HG02642 (cell line): Measurements from ENCODE around the gene RIPPLY3.

Experiments
- ATAC-seq: cut with Tn5 transposase; IDR thresholded peaks from one replicate; pipeline ENCODE4 v1.9.1; 2021; ENCODE audit warnings: mild to moderate bottlenecking; ENCODE audit not compliant: unreplicated experiment, poor library complexity

Gene RIPPLY3

GRCh38 chr21:37055271-37055855, 48.9 kb downstream of the RIPPLY3 start:
- no peak for ATAC-seq

DNA sequence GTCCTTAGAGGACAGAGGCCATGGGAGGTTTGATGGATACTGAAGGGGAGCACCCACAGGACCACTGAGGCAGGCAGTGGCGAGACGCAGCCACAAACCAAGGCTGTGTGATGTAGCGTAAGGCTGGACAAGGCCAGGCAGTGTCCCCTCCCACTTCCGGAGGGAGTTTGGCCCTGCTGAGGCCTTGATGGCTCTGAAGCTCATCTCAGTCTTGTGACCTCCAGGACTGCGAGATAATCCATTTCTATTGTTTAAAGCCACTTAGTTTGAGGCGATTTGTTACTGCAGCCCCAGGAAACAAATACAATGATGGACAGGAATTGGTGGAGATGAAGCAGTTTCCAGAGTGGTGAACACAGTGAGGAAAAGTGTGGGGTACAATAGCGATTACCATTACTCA, 51.1 kb downstream of the RIPPLY3 start:
- no peak for ATAC-seq

GRCh38 chr21:37058261-37058660, 51.8 kb downstream of the RIPPLY3 start:
- ATAC-seq: no peak

DNA sequence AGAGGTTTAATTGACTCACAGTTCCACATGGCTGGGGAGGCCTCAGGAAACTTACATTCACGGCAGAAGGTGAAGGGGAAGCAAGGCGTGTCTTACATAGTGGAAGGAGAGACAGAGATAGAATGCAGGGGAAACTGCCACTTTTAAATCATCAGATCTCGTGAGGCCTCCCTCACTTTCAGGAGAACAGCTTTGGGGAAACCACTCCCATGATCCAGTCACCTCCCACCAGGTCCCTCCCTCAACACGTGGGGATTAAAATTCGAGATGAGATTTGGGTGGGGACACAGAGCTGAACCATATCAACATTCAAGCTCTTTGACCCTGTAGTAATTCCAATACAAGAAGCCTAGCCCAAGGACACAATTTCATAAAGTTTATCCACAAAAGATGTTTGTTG, 52.7 kb downstream of the RIPPLY3 start:
- ATAC-seq: no peak

DNA sequence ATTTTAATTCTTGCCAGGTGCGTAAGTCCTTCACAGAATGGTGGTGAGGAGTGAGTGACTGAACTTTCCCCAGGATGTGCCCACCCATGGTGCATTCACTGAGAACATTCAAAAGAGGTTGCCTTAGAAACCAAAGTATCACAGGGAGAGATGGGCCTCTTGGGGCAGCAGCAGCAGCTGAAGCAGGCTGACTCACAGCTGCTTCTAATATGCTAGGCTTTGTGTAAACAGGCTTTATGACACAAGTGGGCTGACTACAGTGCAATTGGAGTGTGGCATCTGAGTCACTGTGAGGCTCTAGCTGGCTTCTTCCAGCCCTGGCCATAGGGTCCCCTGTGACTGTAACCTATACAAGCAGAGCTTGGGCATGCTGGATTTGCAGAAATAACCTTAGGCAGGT, 53.8 kb downstream of the RIPPLY3 start:
- no peak for ATAC-seq

DNA sequence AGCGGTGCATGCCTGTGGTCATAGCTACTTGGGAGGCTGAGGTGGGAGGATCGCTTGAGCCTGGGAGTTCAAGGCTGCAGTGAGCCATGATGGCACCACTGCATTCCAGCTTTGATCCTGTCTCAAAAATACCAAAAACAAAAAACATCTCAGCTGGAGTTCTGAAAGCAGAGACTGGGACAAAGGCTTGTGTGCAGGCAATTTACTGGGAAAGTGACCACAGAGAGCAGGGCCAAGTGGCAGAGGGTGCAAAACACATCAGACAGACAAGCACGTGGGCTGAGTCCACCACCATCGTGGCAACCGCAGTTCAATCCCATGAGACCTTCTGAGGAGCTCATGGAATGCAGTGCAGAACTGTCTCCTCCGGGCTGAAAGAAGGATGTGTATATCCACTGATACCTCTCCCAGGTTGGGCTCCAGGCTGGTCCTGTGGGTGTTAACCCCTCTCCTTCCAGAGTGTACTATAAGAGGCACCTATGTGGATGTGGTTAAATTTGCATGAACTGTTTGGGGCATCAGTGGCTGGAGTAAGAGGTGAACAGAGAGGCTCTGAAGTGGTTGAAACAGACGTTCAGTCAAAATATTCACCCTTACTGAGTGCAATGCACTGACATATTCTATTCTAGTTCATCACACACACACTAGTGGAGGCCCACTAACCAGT, 55.6 kb downstream of the RIPPLY3 start:
- no peak for ATAC-seq

GRCh38 chr21:37062593-37062935, 56.1 kb downstream of the RIPPLY3 start:
- no peak for ATAC-seq

DNA sequence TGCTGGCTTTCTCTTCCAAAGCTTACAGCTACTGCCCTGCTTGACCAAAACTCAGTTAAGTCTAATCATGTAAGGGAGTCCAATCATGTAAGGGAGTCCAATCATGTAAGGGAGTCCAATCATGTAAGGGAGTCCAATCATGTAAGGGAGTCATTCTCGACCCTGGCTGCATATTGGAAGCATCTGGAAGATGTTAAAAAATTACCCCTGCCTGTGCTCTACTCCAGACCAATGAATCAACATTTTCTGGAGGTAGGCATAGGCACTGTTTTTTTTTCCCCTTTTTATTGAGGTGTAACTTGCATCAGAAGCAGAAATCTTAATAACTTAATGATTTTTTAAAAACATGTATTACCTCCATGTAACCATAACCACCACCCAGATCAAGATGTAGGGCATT, 56.9 kb downstream of the RIPPLY3 start:
- ATAC-seq: no peak

- ATAC-seq: no peak
These were observed 58.3 kb downstream of the RIPPLY3 start for GRCh38 chr21:37064841-37065240.

DNA sequence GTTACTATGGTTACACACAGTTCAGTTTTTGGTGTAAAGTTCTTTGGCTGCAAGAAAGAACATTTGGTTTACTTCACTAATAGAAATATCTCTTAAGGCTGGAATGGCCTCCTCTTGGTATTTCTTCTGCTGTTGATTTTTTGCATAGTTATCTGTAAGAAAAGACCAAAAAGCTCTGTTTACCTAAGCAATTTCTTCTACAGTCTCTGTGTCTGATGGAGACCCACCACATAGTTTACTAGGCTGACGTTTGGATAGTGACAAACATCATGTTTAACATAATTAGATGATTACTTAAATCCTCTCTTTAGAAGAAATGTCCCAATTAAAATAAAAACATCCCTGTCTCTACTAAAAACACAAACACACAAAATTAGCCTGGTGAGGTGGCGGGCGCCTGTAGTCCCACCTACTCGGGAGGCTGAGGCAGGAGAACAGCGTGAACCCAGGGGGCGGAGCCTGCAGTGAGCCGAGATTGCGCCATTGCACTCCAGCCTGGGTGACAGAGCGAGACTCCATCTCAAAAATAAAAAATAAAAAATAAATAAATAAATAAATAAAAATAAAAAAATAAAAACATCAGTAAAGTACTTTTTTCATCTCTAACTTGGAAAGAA, 59.2 kb downstream of the RIPPLY3 start:
- no peak for ATAC-seq
